Right renal pelvis (tissue), 4 donors: ENCODE measurements around the gene TLE1. TPM values are rescaled to one million over a fixed set of nuclear protein-coding genes. Genes with fewer than 3 reads are reported as not detected.
"Not testable (repeated sequence)": the region's sequence is repeated elsewhere in the genome, so short reads cannot be mapped to it uniquely, and the experiment has no call there.

ENCODE experiments used
- DNase-seq, 4 donors: peaks; one replicate each; pipeline ENCODE4 v3.0.0-alpha.2; 2013; ENCODE audit warnings: low read depth in 4 of 4, low spot score in 3 of 4, missing footprints in 1 of 4
- polyA plus RNA-seq, 4 donors: library from polyadenylated mRNA; unstranded; fragments of 120-200 nt; gene quantifications; one replicate each; pipeline ENCODE4 v1.2.1, GENCODE V29; 2013; ENCODE audit not compliant: insufficient read length in 4 of 4

Gene TLE1
- polyA plus RNA-seq, 4 donors: 65.1 to 75.4 (median 71.6) TPM

- no peak for DNase-seq
Measured at GRCh38 chr9:81604306-81605169, 84.8 kb downstream of the TLE1 start.

- DNase-seq: no peak
Measured at GRCh38 chr9:81602887-81603680, 86.3 kb downstream of the TLE1 start.

GRCh38 chr9:81601639-81602623 is 87.4 kb downstream of the TLE1 start:
- DNase-seq: no peak

GRCh38 chr9:81600631-81601030 is 88.7 kb downstream of the TLE1 start:
- no peak for DNase-seq

GRCh38 chr9:81599837-81600236 is 89.5 kb downstream of the TLE1 start:
- no peak for DNase-seq

- no peak for DNase-seq
Measured at GRCh38 chr9:81598811-81599210, 90.5 kb downstream of the TLE1 start.

- no peak for DNase-seq
Measured at GRCh38 chr9:81598123-81598497, 91.2 kb downstream of the TLE1 start.

GRCh38 chr9:81597419-81598122 is 91.8 kb downstream of the TLE1 start:
- no peak for DNase-seq

GRCh38 chr9:81596679-81597418 is 92.5 kb downstream of the TLE1 start:
- DNase-seq: no peak

GRCh38 chr9:81595887-81596543 is 93.3 kb downstream of the TLE1 start:
- no peak for DNase-seq

GRCh38 chr9:81595293-81595692 is 94.1 kb downstream of the TLE1 start:
- DNase-seq: not testable (repeated sequence)

GRCh38 chr9:81594415-81594814 is 94.9 kb downstream of the TLE1 start:
- no peak for DNase-seq

GRCh38 chr9:81592887-81593266 is 96.5 kb downstream of the TLE1 start:
- no peak for DNase-seq

- no peak for DNase-seq
Measured at GRCh38 chr9:81591791-81592190, 97.6 kb downstream of the TLE1 start.

GRCh38 chr9:81590688-81591087 is 98.7 kb downstream of the TLE1 start:
- no peak for DNase-seq

- no peak for DNase-seq
Measured at GRCh38 chr9:81589819-81590218, 99.5 kb downstream of the TLE1 start.

- DNase-seq: no peak
Measured at GRCh38 chr9:81589392-81589791, 100.0 kb downstream of the TLE1 start.

GRCh38 chr9:81588148-81588871 is 101.0 kb downstream of the TLE1 start:
- DNase-seq: peak in 3 of 4 donors; percentile 44 to 60 (median 48)
